Omental fat pad (tissue), 4 donors: ENCODE measurements around the gene BMPER. TPM values are rescaled to one million over a fixed set of nuclear protein-coding genes. Genes with fewer than 3 reads are reported as not detected.

ENCODE experiments used
- ATAC-seq: fragments of 150-250 bp; one replicate; pipeline ENCODE4 v1.9.1; 2016; ENCODE audit warnings: mild to moderate bottlenecking, moderate library complexity; ENCODE audit not compliant: low FRiP score
- DNase-seq: peaks from one replicate; pipeline ENCODE4 v3.0.0-alpha.2; 2019; ENCODE audit warnings: low spot score
- CTCF ChIP-seq, 3 donors: fragments of 450-650 bp; IDR thresholded peaks; one replicate each; pipeline ENCODE4 v1.5.1; 2016 to 2017; ENCODE audit warnings: antibody characterized with exemption in 3 of 3, mild to moderate bottlenecking in 3 of 3, moderate library complexity in 2 of 3
- total RNA-seq, 4 donors: library from RNA; depleted of rRNA; stranded (reverse); fragments of >200 nt; gene quantifications; one replicate each; pipeline ENCODE4 v1.1.0, GENCODE V29; 2016

The BMPER gene
- total RNA-seq, 4 donors from 2014 or later = 5.4 to 32.5 (median 16.6) TPM

GRCh38 chr7:33986951-33987947 lies 81.9 kb downstream of the BMPER start:
- ATAC-seq = peak; percentile 99
- no peak for TF ChIP-seq CTCF (IDR thresholded peaks at IDR 0.05)
- DNase-seq = no peak

GRCh38 chr7:33996899-33997298 lies 91.6 kb downstream of the BMPER start:
- no peak for DNase-seq
- ATAC-seq = no peak
- TF ChIP-seq CTCF (IDR thresholded peaks at IDR 0.05) = no peak

- no peak for TF ChIP-seq CTCF (IDR thresholded peaks at IDR 0.05)
- ATAC-seq = no peak
- DNase-seq = no peak
Observed at GRCh38 chr7:33998476-33998875, 93.1 kb downstream of the BMPER start.

- no peak for TF ChIP-seq CTCF (IDR thresholded peaks at IDR 0.05)
- ATAC-seq (peak; percentile 63), DNase-seq (no peak)
Observed at GRCh38 chr7:34011017-34011695, 105.8 kb downstream of the BMPER start.

- no peak for TF ChIP-seq CTCF (IDR thresholded peaks at IDR 0.05)
- ATAC-seq (no peak), DNase-seq (no peak)
Observed at GRCh38 chr7:34011696-34012095, 106.4 kb downstream of the BMPER start.

- ATAC-seq (no peak), DNase-seq (no peak)
- TF ChIP-seq CTCF (IDR thresholded peaks at IDR 0.05) = no peak
Observed at GRCh38 chr7:34013421-34013820, 108.1 kb downstream of the BMPER start.
